HL-60 (cell line): Measurements from ENCODE around the gene AP2A1.

Source experiments
- DNase-seq, 2 experiments: peaks; one replicate each; pipeline ENCODE4 v3.0.0-alpha.2; 2010 to 2020; ENCODE audit warnings: low read depth in 1 of 2, low spot score in 1 of 2
- H3K27ac ChIP-seq: fragments of 250-450 bp; sonication (Bioruptor Pico); replicated peaks from 2 replicates; pipeline ENCODE4 v1.5.1; 2020; ENCODE audit warnings: mild to moderate bottlenecking, moderate library complexity
- H3K27me3 ChIP-seq: fragments of 250-450 bp; sonication (Bioruptor Pico); 2 replicates; pipeline ENCODE4 v1.5.1; 2021; ENCODE audit warnings: mild to moderate bottlenecking, moderate library complexity; ENCODE audit not compliant: insufficient read depth, poor library complexity, severe bottlenecking
- H3K4me3 ChIP-seq: replicated peaks from 2 replicates; pipeline ENCODE4 v1.5.1; 2011; ENCODE audit warnings: mild to moderate bottlenecking, control low read depth, low read length; ENCODE audit not compliant: insufficient read depth
- CTCF ChIP-seq: IDR thresholded peaks from one replicate; pipeline ENCODE4 v1.5.1; 2011; ENCODE audit warnings: low read length, control low read depth, inconsistent platforms; ENCODE audit not compliant: insufficient read depth
- GABPA ChIP-seq: IDR thresholded peaks from 2 replicates; pipeline ENCODE4 v1.6.1; 2012; ENCODE audit warnings: low read depth
- POLR2AphosphoS5 ChIP-seq: IDR thresholded peaks from 2 replicates; pipeline ENCODE4 v1.6.1; 2012; ENCODE audit warnings: low read depth
- SPI1 ChIP-seq: IDR thresholded peaks from 2 replicates; pipeline ENCODE4 v1.6.1; 2012; ENCODE audit warnings: low read depth, mild to moderate bottlenecking, borderline replicate concordance
- TF ChIP-seq, protein P1 (sequence below): IDR thresholded peaks from 2 replicates; pipeline ENCODE4 v1.6.1; 2012; ENCODE audit warnings: low read depth; ENCODE audit not compliant: insufficient replicate concordance

AP2A1 gene

GRCh38 chr19:49779731-49780555 lies 13.1 kb downstream of the AP2A1 start:
- peak in 1 of 2 experiments; percentile 52 for DNase-seq
- Histone ChIP-seq H3K27ac (no peak overlapping the region), H3K27me3 (no peaks in the 10 kb centered on the region), H3K4me3 (no peak overlapping the region)
- TF ChIP-seq CTCF (no peak), SPI1 (peak; percentile 55; the same call in 1 of the 2 replicates)

DNA sequence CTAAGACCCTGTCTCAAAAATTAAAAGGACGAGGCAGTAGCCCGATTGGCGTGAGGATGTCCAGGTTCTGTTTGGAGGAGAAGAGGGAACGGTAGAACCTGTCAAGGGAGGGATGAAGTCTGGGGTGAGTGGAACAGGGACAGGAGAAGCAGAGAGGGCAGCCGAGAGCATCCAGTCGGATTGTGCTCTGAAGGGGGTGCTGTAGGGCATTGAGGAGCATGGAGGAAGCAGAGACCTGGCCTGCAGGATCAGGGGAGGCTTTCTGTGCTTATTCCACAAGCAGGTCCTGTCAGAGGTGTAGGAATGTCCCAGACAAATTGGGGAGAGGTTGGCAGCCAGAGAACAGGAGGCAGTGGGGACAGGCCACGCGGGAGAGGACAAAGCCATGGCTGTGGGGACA lies 14.1 kb downstream of the AP2A1 start:
- DNase-seq: no peak
- TF ChIP-seq POLR2AphosphoS5 (no peak), GABPA (no peak), SPI1 (no peak), CTCF (no peak)
- TF ChIP-seq, protein P1, sequence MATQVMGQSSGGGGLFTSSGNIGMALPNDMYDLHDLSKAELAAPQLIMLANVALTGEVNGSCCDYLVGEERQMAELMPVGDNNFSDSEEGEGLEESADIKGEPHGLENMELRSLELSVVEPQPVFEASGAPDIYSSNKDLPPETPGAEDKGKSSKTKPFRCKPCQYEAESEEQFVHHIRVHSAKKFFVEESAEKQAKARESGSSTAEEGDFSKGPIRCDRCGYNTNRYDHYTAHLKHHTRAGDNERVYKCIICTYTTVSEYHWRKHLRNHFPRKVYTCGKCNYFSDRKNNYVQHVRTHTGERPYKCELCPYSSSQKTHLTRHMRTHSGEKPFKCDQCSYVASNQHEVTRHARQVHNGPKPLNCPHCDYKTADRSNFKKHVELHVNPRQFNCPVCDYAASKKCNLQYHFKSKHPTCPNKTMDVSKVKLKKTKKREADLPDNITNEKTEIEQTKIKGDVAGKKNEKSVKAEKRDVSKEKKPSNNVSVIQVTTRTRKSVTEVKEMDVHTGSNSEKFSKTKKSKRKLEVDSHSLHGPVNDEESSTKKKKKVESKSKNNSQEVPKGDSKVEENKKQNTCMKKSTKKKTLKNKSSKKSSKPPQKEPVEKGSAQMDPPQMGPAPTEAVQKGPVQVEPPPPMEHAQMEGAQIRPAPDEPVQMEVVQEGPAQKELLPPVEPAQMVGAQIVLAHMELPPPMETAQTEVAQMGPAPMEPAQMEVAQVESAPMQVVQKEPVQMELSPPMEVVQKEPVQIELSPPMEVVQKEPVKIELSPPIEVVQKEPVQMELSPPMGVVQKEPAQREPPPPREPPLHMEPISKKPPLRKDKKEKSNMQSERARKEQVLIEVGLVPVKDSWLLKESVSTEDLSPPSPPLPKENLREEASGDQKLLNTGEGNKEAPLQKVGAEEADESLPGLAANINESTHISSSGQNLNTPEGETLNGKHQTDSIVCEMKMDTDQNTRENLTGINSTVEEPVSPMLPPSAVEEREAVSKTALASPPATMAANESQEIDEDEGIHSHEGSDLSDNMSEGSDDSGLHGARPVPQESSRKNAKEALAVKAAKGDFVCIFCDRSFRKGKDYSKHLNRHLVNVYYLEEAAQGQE: no peak
- Histone ChIP-seq H3K27me3 (no peaks in the 10 kb centered on the region), H3K4me3 (no peak overlapping the region), H3K27ac (no peak overlapping the region)

- DNase-seq: peak in 1 of 2 experiments; percentile 24
- TF ChIP-seq SPI1: peak; percentile 72; the same call in 1 of the 2 replicates
- no peak for TF ChIP-seq CTCF
- H3K27ac ChIP-seq: peak overlapping the region; percentile 37
These were observed 14.6 kb downstream of the AP2A1 start for GRCh38 chr19:49781394-49781793.

DNA sequence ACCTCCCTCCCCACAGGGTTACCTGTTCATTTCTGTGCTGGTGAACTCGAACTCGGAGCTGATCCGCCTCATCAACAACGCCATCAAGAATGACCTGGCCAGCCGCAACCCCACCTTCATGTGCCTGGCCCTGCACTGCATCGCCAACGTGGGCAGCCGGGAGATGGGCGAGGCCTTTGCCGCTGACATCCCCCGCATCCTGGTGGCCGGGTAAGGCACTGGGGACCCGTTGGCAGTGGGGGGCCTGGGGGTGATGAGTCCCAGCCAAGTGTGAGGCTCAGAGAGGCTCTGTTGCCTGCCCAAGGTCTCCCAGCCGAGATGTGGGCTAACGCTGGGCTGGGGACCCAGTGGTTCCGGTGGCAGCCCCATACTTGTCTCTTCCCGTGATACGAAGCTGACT lies 15.7 kb downstream of the AP2A1 start:
- no peak for DNase-seq
- no peak overlapping the region for H3K27ac ChIP-seq
- TF ChIP-seq, protein P1: no peak
- no peak for TF ChIP-seq POLR2AphosphoS5
- TF ChIP-seq CTCF: no peak
- H3K4me3 ChIP-seq: no peak overlapping the region
- no peaks in the 10 kb centered on the region for H3K27me3 ChIP-seq

More at GRCh38 chr19:49781394-49781793, 14.6 kb downstream of the AP2A1 start:
- no peaks in the 10 kb centered on the region for H3K27me3 ChIP-seq
- H3K4me3 ChIP-seq: no peak overlapping the region
